ENCODE data around the gene GRID2IP. TPM values are rescaled to one million over a fixed set of nuclear protein-coding genes. Genes with fewer than 3 reads are reported as not detected.

GRID2IP gene
- total RNA-seq, 2 experiments from 2014 or later = 0.05 to 0.11 TPM

DNA sequence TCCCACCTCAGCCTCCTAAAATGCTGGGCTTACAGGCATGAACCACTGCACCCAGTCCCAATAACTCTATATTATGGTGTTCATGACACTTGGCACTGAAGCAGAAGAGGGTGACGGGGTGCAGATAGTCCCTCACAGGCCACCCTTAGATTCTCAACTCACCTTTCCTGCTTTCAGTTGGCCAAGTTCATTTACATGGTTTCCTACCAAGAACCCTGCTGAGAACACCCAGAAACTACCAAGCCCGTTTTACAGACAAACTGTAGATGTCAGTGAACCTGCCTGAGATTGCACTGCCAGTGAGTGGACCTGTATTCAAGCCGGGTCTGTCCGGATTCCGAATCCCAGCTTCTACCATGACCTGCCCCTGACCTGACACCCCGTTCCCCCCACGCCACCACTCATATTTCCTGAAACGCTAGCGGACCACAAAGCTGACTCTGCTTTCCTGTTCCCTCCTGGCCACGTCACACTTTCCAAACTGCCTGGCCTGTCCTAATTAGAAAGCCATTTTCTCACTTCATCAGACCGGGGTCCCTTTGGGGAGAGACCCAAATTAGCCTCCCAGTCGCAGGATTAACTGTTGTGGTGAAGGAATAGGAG lies 17.3 kb downstream of the GRID2IP start:
- no peaks in the 10 kb centered on the region for H3K36me3 Mint-ChIP-seq (ENCODE audit: low read depth)
- ATAC-seq (peak; percentile 53), DNase-seq (peak; percentile 77)
- H3K27me3 Mint-ChIP-seq = peaks cover 18% of the 10 kb centered on the region
- H3K4me1 Mint-ChIP-seq = peaks cover 9% of the 10 kb centered on the region
- CTCF ChIA-PET = interaction anchor here (0.8 to 2.0 kb wide), 3 partner anchors 9 to 97 kb away, joined by 3 to 9 read pairs (median 3); no protein-coding TSS in a partner anchor
- H3K27ac Mint-ChIP-seq = no peak overlapping the region
- intact Hi-C loops (cut with DNase I, micrococcal nuclease) = no loop called here
- no peak overlapping the region for H3K4me3 Mint-ChIP-seq
- no peaks in the 10 kb centered on the region for H3K9me3 Mint-ChIP-seq (ENCODE audit: low read depth)
- POLR2A ChIA-PET = no interaction called here

DNA sequence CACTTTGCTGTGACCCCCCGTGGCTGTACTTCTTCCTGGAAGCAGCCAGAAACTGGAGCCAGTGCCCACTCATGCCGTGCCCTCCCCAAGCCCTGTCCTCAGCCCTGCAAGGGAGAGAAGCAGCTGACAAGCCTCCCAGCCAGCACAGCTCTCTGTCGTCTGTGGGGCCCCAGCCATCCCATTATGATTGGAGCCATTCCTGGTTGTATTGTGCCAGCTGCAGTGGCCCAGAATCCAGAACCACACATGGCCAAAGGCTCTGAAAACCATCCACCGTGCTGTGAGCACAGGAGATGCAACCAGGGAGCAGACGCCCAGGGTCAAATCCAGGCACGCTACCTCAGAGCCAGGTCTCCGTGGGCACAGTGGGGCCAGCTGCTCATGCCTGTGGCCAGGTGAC lies 18.7 kb downstream of the GRID2IP start:
- Mint-ChIP-seq H3K4me3 (no peak overlapping the region), H3K9me3 (ENCODE audit: low read depth) (no peaks in the 10 kb centered on the region), H3K27ac (no peak overlapping the region), H3K4me1 (peaks cover 9% of the 10 kb centered on the region), H3K36me3 (ENCODE audit: low read depth) (no peaks in the 10 kb centered on the region), H3K27me3 (peaks cover 13% of the 10 kb centered on the region)
- intact Hi-C loops (cut with DNase I, micrococcal nuclease) = no loop called here
- ChIA-PET POLR2A (no interaction called here), CTCF (interaction anchor here (1.1 to 1.2 kb wide), 2 partner anchors 14 to 22 kb away, joined by 3 read pairs; no protein-coding TSS in a partner anchor)
- no peak for DNase-seq
- no peak for ATAC-seq

DNA sequence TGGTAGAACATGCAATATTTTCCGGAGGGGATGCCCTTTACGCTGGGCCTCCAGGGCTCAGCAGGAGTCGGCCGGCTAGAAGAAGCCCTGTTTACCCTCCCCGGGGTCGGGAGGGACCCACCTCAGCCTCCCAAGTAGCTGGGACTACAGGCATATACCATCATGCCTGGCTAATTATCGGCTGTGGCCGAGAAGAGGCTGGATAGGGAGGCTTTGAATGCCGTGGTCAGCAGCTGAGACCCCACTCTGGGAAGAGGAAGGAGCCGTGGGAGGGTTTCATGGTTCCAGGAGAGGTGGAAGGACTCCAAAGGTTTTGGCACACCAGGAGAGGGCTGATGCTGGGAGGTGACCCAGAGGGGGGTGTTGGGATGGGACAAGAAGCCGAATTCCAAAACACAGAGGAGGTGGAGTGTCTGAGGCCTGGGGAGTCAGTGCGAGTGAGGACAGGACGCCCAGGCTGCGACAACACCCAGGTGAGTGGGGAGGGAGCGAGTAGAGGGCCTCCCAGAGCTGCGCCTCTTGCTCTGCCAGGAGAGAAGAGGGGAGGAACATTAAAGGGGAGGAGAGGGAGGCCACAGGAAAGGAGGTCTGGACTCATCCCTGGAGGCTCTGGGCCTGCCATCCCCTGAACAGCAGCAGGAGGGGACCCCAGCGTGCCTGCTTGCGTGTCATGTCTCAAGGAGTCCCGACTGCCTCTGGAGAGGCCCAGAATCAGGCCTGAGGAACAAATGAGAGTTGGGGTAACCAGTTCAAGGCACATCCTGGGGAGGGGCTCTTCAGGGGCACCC lies 19.6 kb downstream of the GRID2IP start:
- DNase-seq (no peak), ATAC-seq (no peak)
- Mint-ChIP-seq H3K4me1 (peaks cover 15% of the 10 kb centered on the region), H3K27me3 (peaks cover 21% of the 10 kb centered on the region), H3K4me3 (peak overlapping the region; percentile 66), H3K9me3 (ENCODE audit: low read depth) (no peaks in the 10 kb centered on the region), H3K27ac (no peak overlapping the region), H3K36me3 (ENCODE audit: low read depth) (no peaks in the 10 kb centered on the region)
- ChIA-PET POLR2A (no interaction called here), CTCF (no interaction called here)
- intact Hi-C loops (cut with DNase I, micrococcal nuclease) = no loop called here

DNA sequence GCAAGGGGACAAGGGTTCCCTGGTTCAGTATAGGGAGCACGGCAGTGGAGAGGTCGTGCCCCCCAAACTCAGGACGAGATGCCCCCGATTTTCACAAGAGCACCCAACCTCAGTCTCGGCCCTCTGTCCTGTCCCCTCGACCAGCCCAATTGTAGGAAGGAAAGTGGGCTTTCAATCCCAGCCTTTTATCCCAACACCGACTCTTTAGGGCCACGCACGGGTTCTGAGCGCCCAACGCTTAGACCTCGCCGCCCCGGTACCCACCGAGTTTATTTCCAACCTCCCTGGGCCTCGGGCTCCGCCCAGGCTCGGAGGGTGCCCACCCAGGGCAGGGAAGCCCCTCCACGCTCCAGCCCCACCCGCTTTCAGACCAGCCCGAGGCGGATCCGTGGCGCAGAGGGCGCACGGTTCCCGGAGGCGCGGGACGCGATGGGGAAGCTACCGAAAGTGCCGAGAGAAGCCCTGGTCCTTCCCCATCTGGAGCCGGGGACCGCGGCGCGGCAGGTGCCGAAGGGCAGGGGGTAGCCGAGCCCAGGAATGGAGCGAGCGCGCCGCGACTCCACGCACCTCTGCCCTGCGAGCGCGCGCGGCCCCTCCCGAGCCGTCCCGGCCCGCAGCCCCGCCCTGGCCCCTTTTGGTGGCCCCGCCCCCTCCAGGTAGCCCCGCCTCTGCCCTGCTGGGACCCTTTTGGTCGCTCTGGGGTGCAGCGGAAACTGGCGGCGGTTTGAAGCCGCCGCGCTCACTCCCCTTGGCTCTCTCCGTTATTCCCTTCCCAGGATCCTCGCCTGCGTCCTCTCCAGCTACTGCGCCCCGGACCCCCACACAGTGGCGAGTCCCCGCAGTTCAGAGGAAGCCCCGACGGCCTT lies 20.4 kb downstream of the GRID2IP start:
- ChIA-PET CTCF (no interaction called here), POLR2A (no interaction called here)
- intact Hi-C loops (cut with DNase I, micrococcal nuclease) = no loop called here
- ATAC-seq (peak; percentile 69), DNase-seq (peak; percentile 77)
- Mint-ChIP-seq H3K27ac (no peak overlapping the region), H3K9me3 (ENCODE audit: low read depth) (no peaks in the 10 kb centered on the region), H3K4me1 (peaks cover 15% of the 10 kb centered on the region), H3K27me3 (peaks cover 21% of the 10 kb centered on the region), H3K36me3 (ENCODE audit: low read depth) (no peaks in the 10 kb centered on the region), H3K4me3 (peak overlapping the region; percentile 66)

DNA sequence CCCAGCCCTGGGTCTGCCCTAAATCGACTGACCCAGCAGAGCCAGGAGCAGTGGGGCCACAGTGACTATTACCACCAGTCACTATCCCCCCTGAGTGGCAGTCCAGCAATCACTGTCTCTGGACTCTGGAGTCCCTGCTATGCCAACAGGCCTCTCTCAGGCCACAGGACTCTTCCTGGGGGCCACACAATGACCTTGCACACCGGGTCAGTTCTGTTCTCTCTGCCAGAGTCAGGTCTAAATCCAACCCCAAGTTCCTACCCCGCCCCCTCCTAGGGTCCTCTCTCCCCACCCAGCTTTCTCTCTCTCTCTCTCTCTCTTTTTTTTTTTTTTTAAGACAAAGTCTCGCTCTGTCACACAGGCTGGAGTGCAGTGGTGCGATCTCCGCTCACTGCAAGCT lies 21.6 kb downstream of the GRID2IP start:
- DNase-seq (no peak), ATAC-seq (no peak)
- H3K36me3 Mint-ChIP-seq (ENCODE audit: low read depth) = no peaks in the 10 kb centered on the region
- no peak overlapping the region for H3K27ac Mint-ChIP-seq
- ChIA-PET CTCF (interaction anchor here (0.6 kb wide), 1 partner anchor 1299 kb away, joined by 3 read pairs; no protein-coding TSS in a partner anchor), POLR2A (no interaction called here)
- peak overlapping the region; percentile 66 for H3K4me3 Mint-ChIP-seq
- H3K27me3 Mint-ChIP-seq = peaks cover 19% of the 10 kb centered on the region
- no peaks in the 10 kb centered on the region for H3K9me3 Mint-ChIP-seq (ENCODE audit: low read depth)
- peaks cover 15% of the 10 kb centered on the region for H3K4me1 Mint-ChIP-seq
- intact Hi-C loops (cut with DNase I, micrococcal nuclease) = no loop called here

DNA sequence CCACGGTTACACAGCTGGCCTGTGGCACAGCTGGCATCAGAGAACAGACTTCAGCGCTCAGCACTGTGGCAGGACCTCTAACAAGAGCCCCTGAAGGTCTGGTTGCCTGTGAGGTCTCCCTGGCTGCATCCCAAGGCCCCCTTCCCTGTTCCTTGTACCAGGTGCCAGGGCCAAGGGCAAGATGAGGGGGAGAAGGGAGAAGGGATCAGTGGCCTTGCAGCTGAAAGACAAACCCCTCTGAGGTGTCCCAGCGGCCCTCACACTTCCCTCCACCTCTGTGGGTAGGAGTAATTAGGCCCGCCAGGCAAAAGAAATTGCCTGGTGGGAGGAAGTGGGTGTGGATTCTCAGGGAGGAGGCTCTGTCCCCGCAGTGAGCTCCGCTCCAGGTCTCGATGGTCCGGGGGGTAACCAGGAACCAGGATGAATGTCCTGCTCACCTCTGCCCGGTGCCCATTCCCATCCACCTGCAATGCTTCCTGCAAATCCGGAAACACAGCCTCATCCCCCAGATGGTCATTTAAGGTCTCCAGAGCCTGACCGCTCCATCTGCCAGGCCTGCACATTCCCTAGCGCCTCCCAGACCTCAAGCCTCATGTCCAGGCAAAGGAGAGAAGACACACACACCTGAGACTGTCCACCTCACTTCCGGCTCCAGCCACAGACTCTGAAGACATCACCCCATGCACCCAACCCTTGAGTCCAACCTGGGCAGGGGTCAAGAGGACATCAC lies 22.7 kb downstream of the GRID2IP start:
- no peaks in the 10 kb centered on the region for H3K36me3 Mint-ChIP-seq (ENCODE audit: low read depth)
- DNase-seq (no peak), ATAC-seq (no peak)
- no peak overlapping the region for H3K4me3 Mint-ChIP-seq
- peaks cover 8% of the 10 kb centered on the region for H3K4me1 Mint-ChIP-seq
- POLR2A ChIA-PET = no interaction called here
- CTCF ChIA-PET = interaction anchor here (0.6 to 1.8 kb wide), 2 partner anchors 13 to 1298 kb away, joined by 3 to 7 read pairs; no protein-coding TSS in a partner anchor
- peaks cover 19% of the 10 kb centered on the region for H3K27me3 Mint-ChIP-seq
- no peak overlapping the region for H3K27ac Mint-ChIP-seq
- no peaks in the 10 kb centered on the region for H3K9me3 Mint-ChIP-seq (ENCODE audit: low read depth)
- intact Hi-C loops (cut with DNase I, micrococcal nuclease) = no loop called here

DNA sequence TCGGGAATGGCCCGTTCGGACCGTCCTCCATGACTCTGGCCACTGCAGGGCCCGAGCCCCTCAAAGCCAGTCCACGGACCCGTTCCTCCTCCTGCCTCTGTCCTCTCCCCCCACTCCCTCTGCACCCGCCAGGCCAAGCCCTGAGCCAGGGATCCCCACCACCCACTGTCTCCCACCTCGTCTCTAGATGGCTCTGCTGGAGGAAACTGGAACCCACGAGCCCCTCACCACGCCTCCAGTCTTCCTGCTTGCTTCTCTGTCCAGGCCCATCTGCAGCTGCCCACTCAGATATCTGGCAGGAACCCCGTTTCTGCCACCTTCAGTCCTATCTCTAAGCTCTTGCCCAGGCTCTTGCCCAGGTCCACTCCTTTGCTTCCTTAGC lies 24.3 kb downstream of the GRID2IP start:
- intact Hi-C loops (cut with DNase I, micrococcal nuclease) = no loop called here
- peaks cover 8% of the 10 kb centered on the region for H3K4me1 Mint-ChIP-seq
- no peaks in the 10 kb centered on the region for H3K36me3 Mint-ChIP-seq (ENCODE audit: low read depth)
- POLR2A ChIA-PET = no interaction called here
- no peaks in the 10 kb centered on the region for H3K9me3 Mint-ChIP-seq (ENCODE audit: low read depth)
- ATAC-seq = no peak
- H3K27ac Mint-ChIP-seq = no peak overlapping the region
- CTCF ChIA-PET = interaction anchor here (0.6 to 1.8 kb wide), 5 partner anchors 9 to 114 kb away, joined by 3 to 7 read pairs (median 4); no protein-coding TSS in a partner anchor
- peak overlapping the region; percentile 58 for H3K4me3 Mint-ChIP-seq
- no peak for DNase-seq
- H3K27me3 Mint-ChIP-seq = peaks cover 19% of the 10 kb centered on the region

DNA sequence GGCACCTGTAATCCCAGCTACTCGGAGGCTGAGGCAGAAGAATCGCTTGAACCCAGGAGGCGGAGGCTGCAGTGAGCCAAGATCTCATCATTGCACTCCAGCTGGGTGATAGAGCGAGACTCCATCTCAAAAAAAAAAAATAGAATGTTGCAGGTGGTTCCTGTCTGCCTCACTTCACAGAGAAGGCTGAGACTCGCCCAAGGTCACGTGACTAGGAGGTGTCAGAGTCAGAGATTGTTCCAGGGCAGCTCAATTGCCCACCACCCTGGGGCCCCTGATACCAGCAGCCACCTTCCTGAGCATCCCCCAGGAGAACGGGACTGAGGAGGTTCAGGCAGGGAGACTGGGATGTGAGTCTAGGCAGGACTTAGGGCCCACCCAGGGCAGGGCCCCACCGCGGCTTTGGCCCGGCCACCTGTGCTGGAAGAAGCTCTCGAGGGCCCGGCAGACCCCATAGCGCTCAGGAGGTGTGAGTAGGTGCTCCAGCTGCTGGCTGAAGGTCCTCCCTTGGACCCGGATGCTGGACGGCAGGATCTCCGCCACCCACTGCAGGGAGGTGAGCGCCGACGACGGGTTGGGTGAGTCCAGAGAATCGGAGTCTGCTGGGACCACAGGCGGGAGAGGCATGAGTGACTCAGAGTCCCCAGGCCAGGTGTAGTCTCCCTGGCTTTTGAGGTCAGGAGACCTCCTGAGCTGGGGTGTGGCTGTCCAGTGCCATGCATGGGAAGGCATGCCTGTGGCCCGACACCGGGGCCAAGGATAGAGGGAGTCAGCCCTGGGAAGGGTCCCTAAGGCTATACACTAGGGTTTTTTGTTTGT lies 30.9 kb downstream of the GRID2IP start:
- POLR2A ChIA-PET = interaction anchor here (0.5 kb wide), 1 partner anchor 177 kb away, joined by 4 read pairs; no protein-coding TSS in a partner anchor
- DNase-seq (no peak), ATAC-seq (no peak)
- Mint-ChIP-seq H3K4me3 (no peak overlapping the region), H3K27me3 (peaks cover 2% of the 10 kb centered on the region), H3K27ac (no peak overlapping the region), H3K4me1 (peaks cover 9% of the 10 kb centered on the region), H3K36me3 (ENCODE audit: low read depth) (no peaks in the 10 kb centered on the region), H3K9me3 (ENCODE audit: low read depth) (no peaks in the 10 kb centered on the region)
- intact Hi-C loops (cut with DNase I, micrococcal nuclease) = no loop called here
- CTCF ChIA-PET = interaction anchor here (0.7 kb wide), 1 partner anchor 18 kb away, joined by 3 read pairs; no protein-coding TSS in a partner anchor

DNA sequence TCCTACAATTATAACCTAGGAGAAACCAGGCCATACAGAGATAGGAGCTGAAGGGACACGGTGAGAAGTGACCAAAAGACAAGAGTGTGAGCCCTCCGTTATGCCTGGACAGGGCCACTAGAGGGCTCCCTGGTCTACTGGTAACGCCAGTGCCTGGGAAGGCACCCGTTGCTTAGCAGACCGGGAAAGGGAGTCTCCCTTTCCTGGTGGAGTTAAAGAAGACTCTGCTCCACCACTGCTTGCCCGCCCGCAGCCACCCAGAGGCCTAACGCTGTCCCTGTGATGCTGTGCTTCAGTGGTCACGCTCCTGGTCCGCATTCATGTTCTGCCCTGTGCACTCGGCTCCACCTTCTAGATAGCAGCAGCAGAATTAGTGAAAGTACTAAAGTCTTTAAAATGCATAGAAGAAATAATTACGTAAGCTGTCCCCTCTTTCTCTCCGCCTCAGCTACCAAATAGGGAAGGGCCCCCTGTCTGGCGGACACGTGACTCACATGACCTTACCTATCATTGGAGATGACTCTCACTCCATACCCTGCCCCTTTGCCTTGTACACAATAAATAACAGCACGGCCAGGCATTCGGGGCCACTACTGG lies 34.8 kb downstream of the GRID2IP start:
- POLR2A ChIA-PET = no interaction called here
- intact Hi-C loops (cut with DNase I, micrococcal nuclease) = loop anchor here (2.0 to 10.0 kb wide), 3 partner anchors 58 to 341 kb away; no protein-coding TSS in a partner anchor
- H3K27me3 Mint-ChIP-seq = peaks cover 2% of the 10 kb centered on the region
- no peaks in the 10 kb centered on the region for H3K9me3 Mint-ChIP-seq (ENCODE audit: low read depth)
- H3K36me3 Mint-ChIP-seq (ENCODE audit: low read depth) = no peaks in the 10 kb centered on the region
- ATAC-seq (peak; percentile 75), DNase-seq (peak; percentile 80)
- peak overlapping the region; percentile 6 for H3K27ac Mint-ChIP-seq
- peaks cover 9% of the 10 kb centered on the region for H3K4me1 Mint-ChIP-seq
- peak overlapping the region; percentile 71 for H3K4me3 Mint-ChIP-seq
- CTCF ChIA-PET = interaction anchor here (0.6 to 2.4 kb wide), 12 partner anchors 11 to 341 kb away, joined by 3 to 10 read pairs (median 4); partner anchors contain the start of gene INTS15

DNA sequence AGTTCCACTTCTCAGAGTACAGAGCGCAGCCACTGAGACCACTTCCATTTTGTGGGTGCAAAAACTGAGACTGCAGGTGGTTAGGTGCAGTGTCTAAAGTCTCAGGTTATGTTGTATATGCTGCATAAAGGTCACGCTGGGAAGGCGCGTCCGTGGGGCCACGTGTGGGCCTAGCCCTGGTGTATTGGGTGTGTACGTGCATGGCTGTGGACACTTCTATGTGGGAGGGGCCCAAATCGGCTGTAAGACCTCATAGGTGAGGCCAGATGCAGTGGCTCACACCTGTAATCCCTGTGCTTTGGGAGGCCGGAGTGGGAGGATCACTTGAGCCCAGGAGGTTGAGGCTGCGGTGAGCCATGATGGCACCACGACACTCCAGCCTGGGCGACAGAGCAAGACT lies 37.7 kb downstream of the GRID2IP start:
- DNase-seq (no peak), ATAC-seq (no peak)
- intact Hi-C loops (cut with DNase I, micrococcal nuclease) = loop anchor here in 1 of 2 experiments (10.0 kb wide), 1 partner anchor 341 kb away; no protein-coding TSS in a partner anchor
- ChIA-PET POLR2A (no interaction called here), CTCF (interaction anchor here (0.8 kb wide), 1 partner anchor 12 kb away, joined by 9 read pairs; no protein-coding TSS in a partner anchor)
- no peaks in the 10 kb centered on the region for H3K9me3 Mint-ChIP-seq (ENCODE audit: low read depth)
- H3K4me3 Mint-ChIP-seq = no peak overlapping the region
- H3K36me3 Mint-ChIP-seq (ENCODE audit: low read depth) = no peaks in the 10 kb centered on the region
- peaks cover 9% of the 10 kb centered on the region for H3K4me1 Mint-ChIP-seq
- no peak overlapping the region for H3K27ac Mint-ChIP-seq
- peaks cover 2% of the 10 kb centered on the region for H3K27me3 Mint-ChIP-seq
